GM12892 (cell line): ENCODE results near the gene YRDC.

ENCODE experiments used
- DNase-seq: peaks from one replicate; pipeline ENCODE4 v3.0.0; 2011; ENCODE audit not compliant: insufficient read length
- FAIRE-seq: peaks from 2 replicates; lab custom pipeline; 2011; peaks lifted over from hg19 to GRCh38; lab: Jason Lieb, UNC
- POLR2A ChIP-seq: IDR thresholded peaks from 2 replicates; pipeline ENCODE4 v1.6.1; 2011; ENCODE audit warnings: low read depth, low read length, control low read depth
- POLR2AphosphoS5 ChIP-seq: IDR thresholded peaks from 2 replicates; pipeline ENCODE4 v1.6.1; 2011; ENCODE audit warnings: low read depth, low read length, control low read depth
- TAF1 ChIP-seq: IDR thresholded peaks from 2 replicates; pipeline ENCODE4 v1.6.1; 2011; ENCODE audit warnings: low read depth, mild to moderate bottlenecking, control low read depth, low read length, borderline replicate concordance

Gene YRDC

DNA sequence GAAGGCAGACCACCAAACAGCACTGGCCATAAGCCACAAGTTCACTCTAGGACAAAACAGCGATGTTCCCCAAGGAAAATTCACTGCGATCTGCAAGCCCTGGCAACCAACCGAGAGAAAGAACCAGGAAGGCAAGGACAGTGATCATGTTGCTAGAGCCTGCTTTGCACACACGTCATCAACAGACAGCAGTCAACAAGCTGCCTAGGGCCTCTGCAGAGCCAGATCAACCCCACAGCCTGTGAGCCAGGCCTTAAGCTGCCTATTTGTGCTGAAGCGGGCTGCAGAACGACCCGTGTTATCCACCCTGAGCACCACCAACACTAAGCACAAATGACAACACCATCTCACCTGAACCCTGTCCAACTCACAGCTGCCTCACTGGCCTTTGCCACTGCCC, 6.2 kb upstream of the YRDC start:
- no peak for TF ChIP-seq POLR2AphosphoS5
- TF ChIP-seq TAF1, result no peak
- TF ChIP-seq POLR2A, result no peak
- FAIRE-seq (no peak), DNase-seq (no peak)

DNA sequence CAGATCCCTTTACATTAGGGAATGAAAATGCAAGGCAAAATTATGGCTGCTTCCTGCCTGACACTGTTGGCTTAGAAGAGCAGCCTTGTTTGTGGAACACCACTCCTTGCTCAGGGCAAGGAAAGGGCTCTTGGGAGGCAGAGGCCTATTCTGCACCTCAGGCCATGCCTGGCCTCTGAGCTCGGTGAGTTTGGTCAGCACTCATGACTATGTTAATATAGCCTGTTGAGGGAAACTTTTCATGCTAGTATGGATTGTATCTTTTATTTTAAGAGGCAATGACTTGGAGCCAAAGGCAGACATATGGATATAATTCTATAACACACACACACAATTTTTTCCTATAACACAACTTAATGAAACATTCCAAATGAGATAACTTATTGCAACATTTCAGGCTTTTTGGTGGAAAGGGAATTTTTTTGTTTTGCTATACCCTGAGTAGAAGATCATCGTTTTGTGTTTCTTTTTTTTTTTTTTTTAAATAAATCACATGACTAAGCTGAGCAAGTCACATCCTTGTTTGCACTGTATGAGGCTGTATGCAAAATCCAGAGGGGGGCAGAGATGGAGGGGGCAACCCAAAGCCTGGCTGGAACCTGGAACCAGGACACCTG, 5.6 kb upstream of the YRDC start:
- DNase-seq (no peak), FAIRE-seq (no peak)
- TF ChIP-seq POLR2A (no peak), TAF1 (no peak), POLR2AphosphoS5 (no peak)

DNA sequence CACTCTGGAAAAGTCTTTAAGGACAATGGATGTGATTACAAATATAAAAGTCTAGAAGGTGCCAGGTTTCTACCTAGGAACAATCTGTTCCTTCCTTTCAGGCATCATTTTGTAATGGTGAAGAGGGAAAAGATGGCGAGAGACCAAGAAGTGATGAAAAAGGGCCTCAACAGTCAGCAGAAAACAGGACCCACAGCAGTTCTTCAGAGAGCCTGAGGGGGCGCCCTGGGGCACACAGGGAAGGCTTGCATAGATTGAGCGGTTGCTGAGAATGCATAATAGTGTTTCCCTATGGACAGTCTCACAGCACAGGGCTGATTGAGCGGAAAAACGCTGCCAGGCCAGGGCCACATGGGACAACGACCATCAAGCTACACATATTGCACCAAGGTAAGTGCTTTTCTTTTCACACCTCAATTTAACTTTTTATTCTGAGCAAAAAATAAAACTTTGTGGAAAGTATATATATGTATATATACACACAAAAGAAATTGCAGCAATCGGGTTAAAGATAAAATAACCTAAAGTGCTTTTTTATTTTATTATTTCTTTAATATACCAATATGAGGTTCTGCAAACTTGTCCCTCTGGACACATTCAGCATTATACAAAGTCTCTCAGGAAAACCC, 3.1 kb upstream of the YRDC start:
- FAIRE-seq, result peak; percentile 81
- TF ChIP-seq POLR2A, result no peak
- TF ChIP-seq POLR2AphosphoS5, result no peak
- TF ChIP-seq TAF1, result no peak
- no peak for DNase-seq

DNA sequence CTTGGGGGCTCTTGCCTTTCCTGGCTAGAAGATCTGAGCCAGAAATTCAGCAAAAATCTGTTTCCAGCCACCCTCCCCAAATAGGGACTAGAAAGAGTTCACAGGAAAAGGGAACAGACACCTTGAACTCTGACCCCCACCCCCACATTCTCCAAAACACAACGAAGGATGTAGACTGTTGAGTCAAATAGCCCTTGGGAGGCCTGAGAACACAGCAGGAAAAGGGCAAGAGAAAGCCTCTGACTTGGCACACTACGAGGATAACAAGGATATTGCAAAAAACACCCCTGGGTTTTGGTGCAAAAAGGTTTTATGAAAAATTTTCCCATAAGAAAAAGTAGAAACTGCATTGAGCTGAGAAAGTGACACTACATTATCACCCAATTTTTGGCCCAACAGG, 1.9 kb upstream of the YRDC start:
- DNase-seq, result no peak
- FAIRE-seq, result no peak
- TF ChIP-seq POLR2AphosphoS5, result no peak
- TF ChIP-seq POLR2A, result no peak
- TF ChIP-seq TAF1, result no peak

DNA sequence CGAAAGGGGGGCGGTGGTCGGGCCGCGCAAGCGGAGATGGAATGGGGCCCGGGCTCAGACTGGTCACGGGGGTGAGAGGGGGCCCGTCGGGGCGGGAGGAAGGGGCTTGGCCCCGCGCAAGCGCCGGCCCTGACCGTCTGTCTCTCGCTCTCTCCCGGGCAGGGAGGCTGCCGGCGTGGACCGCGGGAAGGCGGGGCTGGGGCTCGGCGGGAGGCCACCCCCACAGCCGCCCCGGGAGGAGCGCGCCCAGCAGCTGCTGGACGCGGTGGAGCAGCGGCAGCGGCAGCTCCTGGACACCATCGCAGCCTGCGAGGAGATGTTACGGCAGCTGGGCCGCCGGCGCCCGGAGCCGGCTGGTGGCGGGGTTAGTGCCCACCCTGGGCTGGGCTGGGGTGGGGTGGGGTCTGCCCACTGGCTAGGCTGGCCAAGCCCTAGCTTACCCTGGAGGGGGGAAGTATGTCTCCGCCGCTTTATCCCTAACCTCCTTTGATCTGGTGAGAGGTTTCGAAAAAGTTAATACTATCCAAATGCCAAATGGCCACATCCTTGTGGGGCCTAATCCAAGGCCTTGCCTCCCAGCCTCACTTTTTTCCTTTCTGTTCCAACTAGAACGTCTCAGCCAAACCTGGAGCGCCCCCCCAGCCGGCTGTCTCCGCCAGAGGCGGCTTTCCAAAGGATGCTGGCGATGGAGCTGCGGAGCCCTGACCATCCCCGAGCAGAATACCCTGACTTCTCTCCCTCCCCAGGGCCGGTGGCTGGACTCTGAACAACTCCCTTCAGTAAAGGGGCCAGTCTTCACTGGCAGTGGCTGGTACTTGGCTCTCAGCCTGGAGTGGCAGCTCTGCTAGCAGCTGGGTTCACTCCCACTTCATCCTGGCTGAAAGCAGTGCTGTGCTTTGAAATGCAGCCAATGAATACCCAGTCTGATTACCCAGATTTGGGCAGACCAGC, 636 bp upstream of the YRDC start:
- no peak for TF ChIP-seq TAF1
- no peak for TF ChIP-seq POLR2A
- TF ChIP-seq POLR2AphosphoS5, result no peak
- peak; percentile 69 for DNase-seq
- peak; percentile 74 for FAIRE-seq

DNA sequence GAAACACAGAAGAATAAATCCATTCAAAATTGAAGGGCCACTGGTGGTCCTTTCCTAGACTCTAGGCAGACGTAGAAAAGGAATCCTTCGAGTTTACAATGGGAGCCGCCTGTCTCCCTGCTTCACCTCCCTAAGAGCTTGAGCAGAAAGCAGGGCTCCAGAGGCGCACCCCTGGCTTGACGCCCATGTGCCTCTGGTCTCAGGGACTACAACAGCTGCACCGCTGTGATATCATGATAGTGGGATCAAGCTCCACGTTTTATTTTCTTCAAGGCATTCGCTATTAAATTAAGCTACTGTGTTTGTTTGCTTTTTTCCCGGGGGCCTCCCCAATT, 821 bp downstream of the YRDC start:
- no peak for FAIRE-seq
- no peak for DNase-seq
- TF ChIP-seq POLR2A, result no peak
- TF ChIP-seq POLR2AphosphoS5, result 0 out of 2 replicates have a peak, but pooled peaks have one; percentile 28
- no peak for TF ChIP-seq TAF1

DNA sequence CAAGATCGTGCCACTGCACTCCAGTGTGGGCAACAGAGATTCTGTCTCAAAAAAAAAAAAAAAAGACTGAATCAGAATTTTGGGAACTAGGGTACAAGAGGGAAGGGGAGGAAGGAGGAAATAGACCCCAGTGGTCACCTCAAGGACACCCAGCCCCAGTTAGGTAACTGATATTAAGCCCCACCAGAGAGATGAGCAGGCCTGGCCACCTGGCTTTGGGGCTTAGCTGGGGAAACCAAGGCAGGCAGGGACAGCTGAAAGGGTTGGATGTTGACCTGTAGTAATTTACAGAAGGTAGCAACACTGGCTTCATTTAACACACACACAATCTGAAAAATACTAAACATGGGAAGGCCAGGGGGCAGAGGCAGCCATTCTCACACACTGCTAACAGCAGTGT, 5.6 kb downstream of the YRDC start:
- DNase-seq (no peak), FAIRE-seq (no peak)
- TF ChIP-seq TAF1 (no peak), POLR2AphosphoS5 (peak; percentile 18; the same call in 1 of the 2 replicates)

DNA sequence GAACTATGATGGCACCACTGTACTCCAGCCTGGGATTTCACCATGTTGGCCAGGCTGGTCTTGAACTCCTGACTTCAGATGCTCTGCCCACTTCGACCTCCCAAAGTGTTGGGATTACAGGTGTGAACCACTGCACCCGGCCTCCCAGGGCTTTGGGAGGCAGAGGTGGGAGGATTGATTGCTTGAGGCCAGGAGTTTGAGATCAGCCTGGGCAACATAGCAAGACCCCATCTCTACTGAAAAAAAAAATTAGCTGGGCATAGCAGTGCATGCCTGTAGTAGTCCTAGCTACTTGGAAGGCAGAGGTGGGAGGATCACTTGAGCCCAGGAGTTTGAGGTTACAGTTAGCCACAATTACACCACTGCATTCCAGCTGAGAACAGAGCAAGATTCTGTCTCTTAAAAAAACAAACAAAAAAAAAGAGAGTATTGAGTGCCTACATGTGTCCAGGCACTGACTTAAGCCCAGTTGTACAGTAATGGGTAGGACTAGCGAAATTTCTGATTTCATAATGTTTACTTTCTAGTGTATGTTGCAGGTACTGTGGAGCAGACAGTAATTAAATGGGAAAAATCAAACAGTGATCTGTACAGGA, 10.2 kb downstream of the YRDC start:
- DNase-seq (no peak), FAIRE-seq (no peak)
- TF ChIP-seq TAF1 (no peak), POLR2A (no peak), POLR2AphosphoS5 (no peak)

DNA sequence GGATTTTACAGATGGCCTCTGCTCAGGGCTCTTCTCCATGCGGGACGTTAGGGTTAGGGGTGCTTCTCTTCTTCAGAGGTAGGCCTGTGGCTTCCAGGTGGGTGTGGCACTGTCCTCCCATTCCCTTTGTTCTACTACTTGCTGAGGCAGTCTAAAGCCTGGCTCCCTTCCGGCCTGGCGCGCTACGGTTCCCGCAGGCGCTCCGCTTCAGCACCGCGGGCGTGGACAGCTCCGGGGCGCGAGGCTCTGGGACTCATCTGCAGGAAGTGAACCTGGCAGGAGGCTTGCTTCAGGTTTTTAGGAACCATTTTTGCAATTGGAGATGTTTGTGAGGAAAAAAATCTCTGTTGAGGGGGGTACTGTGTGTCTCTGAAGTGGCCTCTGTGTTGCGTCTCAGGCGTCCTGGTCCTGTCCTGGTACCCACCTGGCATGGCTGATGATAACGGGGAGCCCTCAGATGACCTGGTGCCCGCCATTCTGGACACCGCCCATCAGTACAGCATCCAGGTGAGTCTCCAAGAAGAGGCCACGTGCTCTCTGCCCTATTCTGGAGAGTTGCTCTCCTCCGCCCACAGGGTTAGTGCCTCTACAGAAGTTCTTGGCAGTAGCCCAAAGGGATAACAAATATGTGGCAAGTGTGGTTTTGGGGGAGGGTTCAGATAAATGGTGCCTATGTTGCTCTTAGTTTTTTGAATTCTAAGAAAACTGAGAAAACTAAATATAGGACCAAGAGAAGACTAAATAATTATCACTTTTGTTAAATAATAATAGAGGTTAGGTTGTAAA, 12.5 kb downstream of the YRDC start:
- TF ChIP-seq POLR2A (no peak), TAF1 (no peak), POLR2AphosphoS5 (no peak)
- DNase-seq, result no peak
- no peak for FAIRE-seq
